Measurements from ENCODE around the gene SATB1.

The SATB1 gene

GRCh38 chr3:18401300-18401961 lies 23.7 kb downstream of the SATB1 start:
- DNase-seq (ENCODE audit: low read depth, low spot score) = no peak

- no peak for DNase-seq (ENCODE audit: low read depth, low spot score)
These were observed 26.7 kb downstream of the SATB1 start for GRCh38 chr3:18398448-18398847.

GRCh38 chr3:18396428-18396827 lies 28.7 kb downstream of the SATB1 start:
- no peak for DNase-seq (ENCODE audit: low read depth, low spot score)

GRCh38 chr3:18394384-18394995 lies 30.6 kb downstream of the SATB1 start:
- DNase-seq (ENCODE audit: low read depth, low spot score) = no peak

GRCh38 chr3:18393906-18394305 lies 31.2 kb downstream of the SATB1 start:
- DNase-seq (ENCODE audit: low read depth, low spot score) = no peak

- no peak for DNase-seq (ENCODE audit: low read depth, low spot score)
These were observed 35.0 kb downstream of the SATB1 start for GRCh38 chr3:18390024-18390660.

GRCh38 chr3:18389108-18389733 lies 35.9 kb downstream of the SATB1 start:
- no peak for DNase-seq (ENCODE audit: low read depth, low spot score)

GRCh38 chr3:18386274-18386890 lies 38.8 kb downstream of the SATB1 start:
- no peak for DNase-seq (ENCODE audit: low read depth, low spot score)

GRCh38 chr3:18385706-18386105 lies 39.4 kb downstream of the SATB1 start:
- no peak for DNase-seq (ENCODE audit: low read depth, low spot score)

GRCh38 chr3:18382760-18383369 lies 42.3 kb downstream of the SATB1 start:
- no peak for DNase-seq (ENCODE audit: low read depth, low spot score)

GRCh38 chr3:18379647-18380046 lies 45.5 kb downstream of the SATB1 start:
- DNase-seq (ENCODE audit: low read depth, low spot score) = no peak

- no peak for DNase-seq (ENCODE audit: low read depth, low spot score)
These were observed 46.9 kb downstream of the SATB1 start for GRCh38 chr3:18378218-18378617.

- DNase-seq (ENCODE audit: low read depth, low spot score) = no peak
These were observed 48.5 kb downstream of the SATB1 start for GRCh38 chr3:18376682-18377081.

- no peak for DNase-seq (ENCODE audit: low read depth, low spot score)
These were observed 52.2 kb downstream of the SATB1 start for GRCh38 chr3:18372786-18373405.

- no peak for DNase-seq (ENCODE audit: low read depth, low spot score)
These were observed 54.5 kb downstream of the SATB1 start for GRCh38 chr3:18370672-18371071.

- no peak for DNase-seq (ENCODE audit: low read depth, low spot score)
These were observed 55.5 kb downstream of the SATB1 start for GRCh38 chr3:18369551-18370185.

GRCh38 chr3:18366258-18366657 lies 58.9 kb downstream of the SATB1 start:
- no peak for DNase-seq (ENCODE audit: low read depth, low spot score)

GRCh38 chr3:18363338-18363737 lies 61.8 kb downstream of the SATB1 start:
- DNase-seq (ENCODE audit: low read depth, low spot score) = no peak

GRCh38 chr3:18357747-18358146 lies 67.4 kb downstream of the SATB1 start:
- no peak for DNase-seq (ENCODE audit: low read depth, low spot score)

GRCh38 chr3:18355832-18356231 lies 69.3 kb downstream of the SATB1 start:
- DNase-seq (ENCODE audit: low read depth, low spot score) = no peak

- DNase-seq (ENCODE audit: low read depth, low spot score) = no peak
These were observed 70.4 kb downstream of the SATB1 start for GRCh38 chr3:18354701-18355100.

Measured in activated naive CD8-positive, alpha-beta T cell treated with anti-CD3 and anti-CD28 coated beads, Interleukin-2, amount 50 U/mL, for 16 hours (primary cell).